MM.1S (cell line): ENCODE data around the gene TOX2.

Experiments used
- CTCF ChIP-seq: fragments of 300-600 bp; sonication (generic); IDR thresholded peaks from 2 replicates; pipeline ENCODE4 v1.5.1; 2016; ENCODE audit warnings: antibody characterized with exemption, low read length, mixed read lengths
- EZH2 ChIP-seq: fragments of 300-600 bp; sonication (generic); optimal IDR thresholded peaks from 2 replicates; pipeline ENCODE3; 2017; ENCODE audit warnings: low read depth, mild to moderate bottlenecking, antibody characterized with exemption, low read length, mixed read lengths

- no peak for TF ChIP-seq CTCF
- TF ChIP-seq EZH2 = no peak
These were observed 4.9 kb upstream of the TOX2 start for GRCh38 chr20:43909720-43910119.
